VCaP (cell line): ENCODE results near the gene ZNF654.

ENCODE experiments used
- H3K27ac ChIP-seq: fragments of 450-650 bp; 2 replicates; pipeline ENCODE4 v1.5.1; 2017
- CTCF ChIP-seq: fragments of 450-650 bp; conservative IDR thresholded peaks from 2 replicates; pipeline ENCODE4 v1.5.1; 2017; ENCODE audit warnings: mild to moderate bottlenecking, moderate library complexity

The ZNF654 gene

DNA sequence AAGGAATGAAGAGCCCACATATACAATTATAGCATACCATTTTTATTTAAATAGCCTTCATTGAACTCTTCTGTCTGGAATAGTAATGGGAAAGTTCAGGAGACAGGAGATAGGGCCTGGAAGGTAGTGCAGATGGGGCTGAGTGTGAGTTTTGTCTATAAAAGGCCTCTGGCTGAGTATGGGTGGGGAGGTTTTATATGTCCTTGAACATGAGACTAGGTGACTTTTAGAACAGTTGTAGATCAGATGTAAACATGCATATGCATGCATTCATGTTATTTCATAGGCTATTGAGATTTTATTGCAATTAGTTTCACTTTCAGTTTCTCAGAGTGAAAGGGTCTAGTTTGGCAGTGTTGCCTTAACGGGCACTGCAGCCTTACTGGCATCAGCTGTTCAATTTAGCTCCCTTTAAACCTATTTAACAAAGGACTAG lies 27.4 kb upstream of the ZNF654 start:
- no peak for TF ChIP-seq CTCF
- H3K27ac ChIP-seq = peak overlapping the region; percentile 43

- peak overlapping the region; percentile 43 for H3K27ac ChIP-seq
- no peak for TF ChIP-seq CTCF
Observed at GRCh38 chr3:88032245-88032644, 26.8 kb upstream of the ZNF654 start.

GRCh38 chr3:88033079-88033478 lies 26.0 kb upstream of the ZNF654 start:
- no peak overlapping the region for H3K27ac ChIP-seq
- no peak for TF ChIP-seq CTCF

DNA sequence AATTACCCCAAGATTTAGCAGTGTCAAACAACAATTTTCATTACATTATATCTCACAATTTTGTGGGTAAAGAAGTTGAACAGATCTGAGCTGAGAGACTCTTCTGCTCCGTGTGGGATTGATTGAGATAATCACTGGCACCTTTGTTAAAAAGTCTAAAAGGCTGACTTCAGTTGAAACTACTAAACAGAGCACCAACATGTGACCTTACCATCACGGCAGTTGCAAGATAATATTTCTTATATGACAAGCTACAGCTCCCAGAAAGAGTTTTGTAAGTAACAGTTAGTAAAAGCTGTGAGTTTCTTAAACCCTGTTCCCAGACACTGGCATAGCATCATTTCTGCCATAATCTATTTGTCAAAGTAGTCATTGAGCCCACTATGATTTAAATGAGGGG lies 25.2 kb upstream of the ZNF654 start:
- no peak for TF ChIP-seq CTCF
- no peak overlapping the region for H3K27ac ChIP-seq

DNA sequence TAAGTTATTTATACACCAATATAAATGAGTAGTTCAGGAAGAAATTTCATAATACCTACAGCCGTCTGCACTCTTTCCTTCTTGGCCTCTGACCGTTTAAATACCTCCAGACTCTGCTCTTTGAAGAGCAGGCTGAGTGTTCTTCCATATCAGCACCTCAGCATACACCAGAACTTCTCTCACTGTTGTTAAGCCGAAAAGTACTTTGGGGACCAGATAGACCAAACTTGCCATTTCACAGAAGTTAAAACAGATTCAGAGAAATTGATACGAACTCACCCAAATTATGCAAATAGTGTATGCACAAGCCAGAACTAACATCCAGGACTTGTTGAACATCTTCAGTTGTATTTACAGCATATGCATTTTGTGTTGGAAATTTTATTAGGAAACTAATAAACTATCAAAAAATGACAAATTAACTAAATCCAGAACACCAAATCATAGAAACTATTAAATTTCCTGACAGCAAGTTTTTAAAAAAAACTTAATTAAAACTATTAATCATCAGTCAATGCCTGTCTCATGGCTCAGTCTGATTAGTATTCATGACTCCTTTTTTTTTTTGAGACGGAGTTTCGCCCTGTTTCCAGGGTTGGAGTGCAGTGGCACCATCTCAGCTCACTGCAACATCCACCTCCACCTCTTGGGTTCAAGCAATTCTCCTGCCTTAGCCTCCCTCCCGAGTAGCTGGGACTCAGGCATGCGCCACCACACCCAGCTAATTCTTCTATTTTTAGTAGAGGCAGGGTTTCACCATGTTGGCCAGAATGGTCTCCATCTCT lies 24.4 kb upstream of the ZNF654 start:
- no peak for TF ChIP-seq CTCF
- H3K27ac ChIP-seq = no peak overlapping the region

- H3K27ac ChIP-seq = no peak overlapping the region
- no peak for TF ChIP-seq CTCF
Observed at GRCh38 chr3:88036221-88036620, 22.8 kb upstream of the ZNF654 start.

DNA sequence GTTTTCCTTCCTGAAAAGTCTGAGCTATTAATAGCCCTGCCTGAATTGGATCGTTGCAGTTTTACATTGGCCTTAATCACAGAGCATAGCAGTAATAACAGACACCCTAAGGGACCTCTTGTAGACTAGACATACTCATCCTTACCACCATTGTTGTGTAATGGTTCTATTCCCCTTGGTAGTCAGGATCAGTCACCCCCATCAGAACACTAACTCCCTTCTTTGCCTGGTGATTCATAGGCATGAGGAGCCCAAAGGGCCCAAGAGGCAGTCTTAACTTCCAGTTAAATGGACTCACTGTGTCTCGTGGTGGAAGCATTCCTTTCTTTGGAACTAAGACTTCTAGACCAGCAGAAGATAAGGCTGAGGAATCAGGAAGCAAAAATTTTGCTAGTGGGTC lies 20.5 kb upstream of the ZNF654 start:
- no peak overlapping the region for H3K27ac ChIP-seq
- no peak for TF ChIP-seq CTCF
